Osteoblast (primary cell): ENCODE measurements around the gene RRAS. TPM values are rescaled to one million over a fixed set of nuclear protein-coding genes. Genes with fewer than 3 reads are reported as not detected.

Source experiments
- DNase-seq: peaks from one replicate; pipeline ENCODE4 v3.0.0; 2011; ENCODE audit warnings: low spot score, mixed read lengths; ENCODE audit not compliant: insufficient read length; ENCODE audit errors: missing footprints
- H2AFZ ChIP-seq: 2 replicates; pipeline ENCODE4 v1.6.0; 2011; ENCODE audit warnings: mild to moderate bottlenecking, low read length
- H3K27ac ChIP-seq: 2 replicates; pipeline ENCODE4 v1.5.1; 2011; ENCODE audit warnings: mild to moderate bottlenecking, low read depth, low read length, moderate library complexity
- H3K27me3 ChIP-seq: 2 replicates; pipeline ENCODE4 v1.6.0; 2012; ENCODE audit warnings: mild to moderate bottlenecking, control low read depth, inconsistent platforms, low read length, moderate library complexity; ENCODE audit not compliant: insufficient read depth
- H3K36me3 ChIP-seq: 2 replicates; pipeline ENCODE4 v1.5.1; 2011; ENCODE audit warnings: mild to moderate bottlenecking, low read length, control low read depth, moderate library complexity; ENCODE audit not compliant: insufficient read depth
- H3K4me1 ChIP-seq: 2 replicates; pipeline ENCODE4 v1.5.1; 2011; ENCODE audit warnings: mild to moderate bottlenecking, low read length, control low read depth, moderate library complexity; ENCODE audit not compliant: insufficient read depth
- H3K4me2 ChIP-seq: 2 replicates; pipeline ENCODE4 v1.6.0; 2011; ENCODE audit warnings: mild to moderate bottlenecking, low read length; ENCODE audit not compliant: insufficient read depth
- H3K4me3 ChIP-seq: fragments of 200-600 bp; sonication (generic); 3 replicates; pipeline ENCODE4 v1.5.1; 2012; ENCODE audit warnings: mild to moderate bottlenecking, low read length, inconsistent platforms; ENCODE audit not compliant: insufficient read depth
- H3K79me2 ChIP-seq: 2 replicates; pipeline ENCODE4 v1.6.0; 2012; ENCODE audit warnings: mild to moderate bottlenecking, low read length, control low read depth, inconsistent platforms; ENCODE audit not compliant: insufficient read depth
- H3K9me3 ChIP-seq: 2 replicates; pipeline ENCODE4 v1.5.1; 2011; ENCODE audit warnings: low read depth, low read length, control low read depth
- H4K20me1 ChIP-seq: 2 replicates; pipeline ENCODE4 v1.6.0; 2012; ENCODE audit warnings: mild to moderate bottlenecking, low read length, control low read depth; ENCODE audit not compliant: insufficient read depth
- CTCF ChIP-seq: IDR thresholded peaks from 2 replicates; pipeline ENCODE4 v1.5.1; 2011; ENCODE audit warnings: mild to moderate bottlenecking, low read depth, low read length, moderate library complexity; ENCODE audit errors: extremely low read depth
- total RNA-seq: library from RNA; depleted of rRNA; stranded (reverse); fragments of >200 nt; gene quantifications from 2 replicates; pipeline ENCODE4 v1.2.3, GENCODE V29; 2012

RRAS gene
- total RNA-seq, 1 donor: 31.8 TPM

- peaks cover 38% of the 10 kb centered on the region for H3K79me2 ChIP-seq
- H3K4me1 ChIP-seq: peaks cover 40% of the 10 kb centered on the region
- H3K4me3 ChIP-seq: peak overlapping the region; percentile 86
- no peaks in the 10 kb centered on the region for H3K9me3 ChIP-seq
- peak; percentile 88 for DNase-seq
- peaks cover 13% of the 10 kb centered on the region for H3K36me3 ChIP-seq
- peaks cover 16% of the 10 kb centered on the region for H4K20me1 ChIP-seq
- peak overlapping the region; percentile 81 for H3K27ac ChIP-seq
- no peak for TF ChIP-seq CTCF
- H3K4me2 ChIP-seq: peak overlapping the region; percentile 91
- H2AFZ ChIP-seq: no peak overlapping the region
- H3K27me3 ChIP-seq: no peaks in the 10 kb centered on the region
Measured at GRCh38 chr19:49639401-49640112, 386 bp downstream of the RRAS start.

GRCh38 chr19:49637821-49638738 is 1.9 kb downstream of the RRAS start:
- DNase-seq: peak; percentile 94
- no peak for TF ChIP-seq CTCF
- Histone ChIP-seq H3K36me3 (peaks cover 7% of the 10 kb centered on the region), H2AFZ (no peak overlapping the region), H3K4me3 (peak overlapping the region; percentile 86), H4K20me1 (peaks cover 3% of the 10 kb centered on the region), H3K4me1 (peaks cover 32% of the 10 kb centered on the region), H3K9me3 (no peaks in the 10 kb centered on the region), H3K27ac (peak overlapping the region; percentile 59), H3K27me3 (no peaks in the 10 kb centered on the region), H3K4me2 (peak overlapping the region; percentile 91), H3K79me2 (peaks cover 24% of the 10 kb centered on the region)

DNA sequence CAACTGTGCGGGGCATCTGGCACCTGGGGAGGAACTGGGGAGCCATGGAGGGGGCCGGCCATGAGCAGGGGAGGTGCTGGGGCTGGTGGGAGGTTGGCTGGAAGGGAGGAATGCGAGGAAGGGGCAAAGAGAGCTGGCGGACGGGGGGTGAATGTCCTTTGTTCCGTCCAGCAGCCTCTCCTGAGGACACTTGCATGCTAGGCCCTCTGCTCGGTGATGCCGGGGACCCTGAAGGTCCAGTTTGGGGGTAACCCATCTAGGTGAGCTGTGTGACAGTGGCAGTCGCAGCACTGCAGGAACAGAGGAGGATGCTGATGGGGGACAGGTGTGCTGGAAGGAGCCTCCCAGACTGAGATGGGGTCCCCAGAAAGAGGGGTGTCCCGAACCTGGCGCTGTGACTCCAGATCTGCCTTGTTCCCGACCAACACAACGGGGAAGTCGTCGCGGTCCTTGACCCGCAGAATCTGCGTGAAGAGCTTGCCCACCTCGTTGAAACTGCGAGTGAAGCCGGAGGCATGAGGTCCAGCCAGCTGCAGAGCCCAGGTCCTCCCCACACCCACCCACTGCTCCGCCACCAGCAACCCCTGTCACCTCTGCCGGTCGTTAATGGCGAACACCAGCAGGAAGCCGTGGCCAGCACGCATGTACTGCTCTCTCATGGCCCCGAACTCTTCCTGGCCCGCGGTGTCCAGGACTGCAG is 3.6 kb downstream of the RRAS start:
- H3K27ac ChIP-seq: no peak overlapping the region

More for the DNA sequence above, 3.6 kb downstream of the RRAS start:
- Histone ChIP-seq H3K4me2 (no peak overlapping the region), H3K4me1 (peaks cover 24% of the 10 kb centered on the region), H3K9me3 (no peaks in the 10 kb centered on the region), H3K27me3 (no peaks in the 10 kb centered on the region), H4K20me1 (no peaks in the 10 kb centered on the region), H3K36me3 (peaks cover 7% of the 10 kb centered on the region), H3K4me3 (no peak overlapping the region), H2AFZ (no peak overlapping the region), H3K79me2 (peaks cover 14% of the 10 kb centered on the region)
- DNase-seq: peak; percentile 66
- no peak for TF ChIP-seq CTCF
